Mucosa of stomach (tissue), 1 donor: ENCODE results near the gene RBBP5.

Source experiments
- H3K27me3 ChIP-seq: one replicate; pipeline ENCODE4 v1.7.0; 2013; ENCODE audit warnings: mild to moderate bottlenecking, low read length; ENCODE audit not compliant: control insufficient read depth, insufficient read depth
- H3K36me3 ChIP-seq: one replicate; pipeline ENCODE4 v1.7.0; 2013; ENCODE audit warnings: low read length; ENCODE audit not compliant: control insufficient read depth, insufficient read depth
- H3K4me1 ChIP-seq: one replicate; pipeline ENCODE4 v1.7.0; 2013; ENCODE audit warnings: mild to moderate bottlenecking, low read length; ENCODE audit not compliant: control insufficient read depth, insufficient read depth
- H3K4me3 ChIP-seq: one replicate; pipeline ENCODE4 v1.7.0; 2013; ENCODE audit warnings: low read length
- H3K9ac ChIP-seq: one replicate; pipeline ENCODE4 v1.7.0; 2013; ENCODE audit warnings: mild to moderate bottlenecking, low read length, moderate library complexity
- H3K9me3 ChIP-seq: one replicate; pipeline ENCODE4 v1.7.0; 2013; ENCODE audit warnings: mild to moderate bottlenecking, low read length, moderate library complexity; ENCODE audit not compliant: control insufficient read depth
- donor health status: Pancreatic carcinoma.

The RBBP5 gene

DNA sequence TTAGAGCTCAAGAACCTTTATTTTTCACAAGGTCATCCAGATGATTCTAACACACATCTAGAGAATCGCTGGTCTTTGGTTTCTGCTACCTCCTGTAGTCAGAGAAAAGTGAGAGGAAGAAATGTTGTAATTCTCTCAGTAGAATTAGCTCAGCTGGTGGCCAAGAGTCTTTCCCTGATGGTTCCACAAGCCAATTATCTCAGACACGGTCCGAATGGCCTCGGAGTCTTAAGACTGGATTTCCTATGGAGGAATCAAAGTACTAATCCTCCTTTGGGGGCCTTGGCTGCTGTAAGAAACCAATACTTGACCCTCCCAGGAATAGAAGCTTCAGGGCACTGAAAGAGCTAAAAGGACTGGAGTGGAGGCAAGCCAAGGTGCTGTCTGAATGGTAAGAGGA is 39.3 kb downstream of the RBBP5 start:
- no peaks in the 10 kb centered on the region for H3K4me1 ChIP-seq
- no peaks in the 10 kb centered on the region for H3K36me3 ChIP-seq
- no peak overlapping the region for H3K9ac ChIP-seq
- H3K27me3 ChIP-seq: no peaks in the 10 kb centered on the region
- H3K9me3 ChIP-seq: no peaks in the 10 kb centered on the region
- H3K4me3 ChIP-seq: no peak overlapping the region

DNA sequence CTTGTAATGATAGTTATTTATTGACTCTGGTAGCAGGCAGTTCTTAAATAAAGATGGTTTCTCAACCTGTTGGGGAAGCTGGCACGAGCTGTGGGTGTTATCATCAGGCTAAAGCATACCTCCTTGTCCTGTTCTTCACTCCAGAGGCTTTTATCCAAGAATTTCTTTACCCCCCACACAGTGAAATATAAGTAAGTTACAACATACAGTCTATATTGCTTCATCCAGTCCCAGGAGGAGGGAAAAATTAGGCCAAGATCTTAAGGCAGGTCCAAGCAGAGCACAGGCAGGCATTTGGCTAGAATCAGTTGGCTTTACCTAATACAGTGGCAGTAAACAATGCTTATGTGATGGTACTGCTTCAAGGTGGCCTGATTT is 43.9 kb downstream of the RBBP5 start:
- Histone ChIP-seq H3K4me1 (no peaks in the 10 kb centered on the region), H3K9ac (no peak overlapping the region), H3K9me3 (no peaks in the 10 kb centered on the region), H3K4me3 (no peak overlapping the region), H3K36me3 (no peaks in the 10 kb centered on the region), H3K27me3 (no peaks in the 10 kb centered on the region)

DNA sequence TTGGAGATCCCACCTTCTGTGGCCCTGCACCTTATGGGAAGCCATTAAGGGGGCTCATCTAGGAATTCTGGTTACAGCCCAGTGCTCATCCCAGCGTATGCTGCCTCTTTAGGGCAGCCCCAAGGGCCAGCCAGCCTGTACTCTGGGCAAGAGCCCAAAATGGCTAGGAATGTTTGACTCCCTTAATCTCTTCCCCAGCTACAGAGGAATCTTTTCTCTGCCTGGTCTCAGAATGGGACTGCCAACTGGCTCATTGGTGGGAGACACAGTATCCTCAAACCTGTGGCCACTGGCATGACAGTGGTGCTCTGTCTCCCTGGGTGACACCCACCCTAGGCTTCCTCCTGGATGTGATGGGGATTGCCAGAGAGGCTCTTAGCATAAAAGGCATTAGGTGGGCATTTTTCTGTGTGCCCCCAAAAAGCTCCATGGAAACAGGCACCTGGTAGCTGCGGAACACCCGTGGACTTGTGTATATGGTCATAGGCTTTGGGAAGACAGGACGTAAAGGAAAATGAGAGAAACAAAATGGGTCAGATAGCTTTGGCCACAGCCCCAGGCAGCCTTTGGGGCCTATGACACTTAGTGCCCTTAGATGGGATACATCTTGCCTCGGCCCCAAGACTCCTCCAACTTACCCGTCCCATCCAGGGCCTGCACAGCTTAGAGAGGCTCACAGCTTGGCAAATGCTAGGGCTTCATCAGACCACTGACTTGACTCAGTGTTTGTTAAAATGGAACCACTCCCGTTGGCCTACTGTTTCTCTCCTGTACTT is 44.4 kb downstream of the RBBP5 start:
- no peaks in the 10 kb centered on the region for H3K9me3 ChIP-seq
- H3K4me1 ChIP-seq: no peaks in the 10 kb centered on the region
- no peak overlapping the region for H3K9ac ChIP-seq
- no peaks in the 10 kb centered on the region for H3K27me3 ChIP-seq
- H3K4me3 ChIP-seq: no peak overlapping the region
- H3K36me3 ChIP-seq: no peaks in the 10 kb centered on the region

DNA sequence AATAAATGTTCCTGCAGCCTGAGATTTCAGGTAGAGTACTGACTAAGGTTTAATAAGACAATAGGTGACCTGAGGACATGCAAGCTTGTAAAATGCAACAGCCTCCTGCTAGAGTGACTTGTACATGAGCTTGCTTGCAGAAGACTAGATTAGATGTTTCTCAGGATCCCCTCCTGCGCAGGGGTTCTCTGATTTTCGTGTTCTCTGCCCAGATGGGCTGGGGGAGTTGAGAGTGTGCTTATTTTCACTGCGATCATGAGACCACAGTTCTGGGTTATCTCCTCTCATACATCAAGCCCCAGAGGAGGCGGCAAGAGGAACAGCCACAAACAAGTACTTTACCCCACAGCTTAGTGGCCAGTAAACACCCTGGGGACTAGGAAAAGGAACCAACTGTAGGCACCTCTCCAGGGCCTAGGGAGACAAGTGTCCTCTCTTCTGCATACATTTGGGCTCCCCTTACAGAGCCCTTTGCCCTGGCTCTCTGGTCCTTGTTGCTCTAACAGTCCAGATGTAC is 45.5 kb downstream of the RBBP5 start:
- Histone ChIP-seq H3K4me1 (no peaks in the 10 kb centered on the region), H3K9ac (no peak overlapping the region)

DNA sequence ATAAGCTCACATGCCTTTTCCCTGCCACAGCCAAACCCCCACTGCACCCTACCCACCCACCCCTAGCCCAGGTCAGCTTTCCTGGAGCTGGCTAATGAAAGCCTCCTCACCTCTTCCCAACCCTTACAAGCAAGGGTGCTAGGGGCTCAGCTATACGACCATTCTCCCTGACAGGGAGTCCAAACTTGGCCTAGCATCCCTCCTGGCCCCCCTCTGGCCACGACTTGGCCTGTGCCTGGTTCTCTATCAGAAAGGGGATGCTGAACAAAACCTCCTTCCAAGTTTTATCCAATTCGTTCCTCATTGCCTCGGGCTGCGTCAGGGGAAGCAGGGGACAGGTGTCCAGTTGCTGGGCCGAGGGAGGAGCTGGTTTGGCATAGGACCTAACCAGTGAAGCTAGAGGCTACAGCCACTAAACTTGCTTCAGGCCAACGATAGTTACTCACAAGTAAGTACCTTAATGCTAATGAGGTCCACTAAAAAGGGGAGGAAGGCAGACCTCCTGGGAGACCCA is 46.1 kb downstream of the RBBP5 start:
- no peaks in the 10 kb centered on the region for H3K27me3 ChIP-seq
- no peaks in the 10 kb centered on the region for H3K4me1 ChIP-seq
- no peaks in the 10 kb centered on the region for H3K9me3 ChIP-seq
- no peak overlapping the region for H3K4me3 ChIP-seq
- H3K9ac ChIP-seq: no peak overlapping the region
- no peaks in the 10 kb centered on the region for H3K36me3 ChIP-seq

More for the DNA sequence above, 45.5 kb downstream of the RBBP5 start:
- Histone ChIP-seq H3K4me3 (no peak overlapping the region), H3K27me3 (no peaks in the 10 kb centered on the region), H3K9me3 (no peaks in the 10 kb centered on the region), H3K36me3 (no peaks in the 10 kb centered on the region)

DNA sequence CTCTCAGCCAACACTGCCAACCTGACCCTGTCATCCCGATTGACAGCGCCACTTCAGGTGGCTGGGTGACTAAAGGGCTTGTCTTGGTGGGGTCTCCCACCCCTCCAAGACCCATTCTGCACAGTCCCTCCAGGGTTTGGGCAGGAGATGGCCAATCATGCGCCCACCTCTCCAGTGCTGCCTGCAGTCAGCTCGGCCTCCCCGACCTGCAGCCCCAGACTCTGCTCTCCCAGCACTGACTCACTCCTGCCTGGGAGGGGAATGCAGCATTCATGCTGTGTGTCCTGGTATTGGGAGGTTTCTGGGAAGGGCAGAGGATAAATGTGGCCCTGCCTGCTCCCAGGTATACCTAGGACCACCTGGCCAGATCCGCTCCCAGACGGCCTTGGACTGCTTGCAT is 47.3 kb downstream of the RBBP5 start:
- Histone ChIP-seq H3K4me1 (no peaks in the 10 kb centered on the region), H3K9me3 (no peaks in the 10 kb centered on the region), H3K9ac (no peak overlapping the region), H3K4me3 (no peak overlapping the region), H3K27me3 (no peaks in the 10 kb centered on the region), H3K36me3 (no peaks in the 10 kb centered on the region)

DNA sequence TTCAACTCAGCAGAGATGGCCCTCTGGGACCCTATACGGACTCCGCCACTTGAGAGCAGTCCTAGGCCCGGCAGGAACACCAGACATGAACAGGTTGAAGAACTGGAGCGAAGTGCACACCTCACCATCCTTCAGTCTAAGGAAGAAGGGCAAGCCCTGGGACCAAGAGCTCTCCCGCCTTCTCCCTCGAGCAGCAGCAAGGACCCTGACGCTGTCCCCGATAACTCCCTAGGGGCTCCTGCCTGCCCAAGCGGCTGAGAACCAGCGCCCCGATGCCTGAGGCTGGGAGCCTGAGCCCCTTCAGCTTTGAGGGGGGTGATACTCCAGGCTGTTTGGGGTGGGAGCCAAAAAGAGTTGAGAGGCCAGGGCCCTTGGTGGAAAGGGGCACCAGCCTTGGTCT is 47.7 kb downstream of the RBBP5 start:
- Histone ChIP-seq H3K36me3 (no peaks in the 10 kb centered on the region), H3K9me3 (no peaks in the 10 kb centered on the region)

DNA sequence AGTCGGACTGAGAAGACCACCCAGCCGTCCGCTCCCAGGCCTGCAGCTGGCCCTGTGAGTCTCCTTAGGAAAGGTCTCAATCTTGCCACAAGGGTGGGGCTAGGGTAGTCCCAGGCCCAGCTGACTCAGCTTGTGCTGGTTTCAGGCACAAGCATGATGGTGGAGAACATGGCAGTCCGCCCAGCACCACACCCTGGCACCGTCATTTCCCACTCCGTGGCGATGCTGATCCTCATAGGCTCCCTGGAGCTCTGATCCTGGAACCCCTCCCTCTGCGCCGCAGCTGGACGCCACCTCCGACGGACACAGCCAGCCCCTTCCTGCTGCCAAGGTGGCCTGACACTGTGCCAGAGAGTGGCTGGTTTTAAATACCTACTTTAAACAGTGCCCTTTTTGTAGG is 48.3 kb downstream of the RBBP5 start:
- Histone ChIP-seq H3K9me3 (no peaks in the 10 kb centered on the region), H3K36me3 (no peaks in the 10 kb centered on the region), H3K4me3 (no peak overlapping the region), H3K27me3 (no peaks in the 10 kb centered on the region), H3K4me1 (no peaks in the 10 kb centered on the region), H3K9ac (no peak overlapping the region)

More for the DNA sequence above, 47.7 kb downstream of the RBBP5 start:
- Histone ChIP-seq H3K9ac (no peak overlapping the region), H3K4me1 (no peaks in the 10 kb centered on the region), H3K4me3 (no peak overlapping the region), H3K27me3 (no peaks in the 10 kb centered on the region)

DNA sequence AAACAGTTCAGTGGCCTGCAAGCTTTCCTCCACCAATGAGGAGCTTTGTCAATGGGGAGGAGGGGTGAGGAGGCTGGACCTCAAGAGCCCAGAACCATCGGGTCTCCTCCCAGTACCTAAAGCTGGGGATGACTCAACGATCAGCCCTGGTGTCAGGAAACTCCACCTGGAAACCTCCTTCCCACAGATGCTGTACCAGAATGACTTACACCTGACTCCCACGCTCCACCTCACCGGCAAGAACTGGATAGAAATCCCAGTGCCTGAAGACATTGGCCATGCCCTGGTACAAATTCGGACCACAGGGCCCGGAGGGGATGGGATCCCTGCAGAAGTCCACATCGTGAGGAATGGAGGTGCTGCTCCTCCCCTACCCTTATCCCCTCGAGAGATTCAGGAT is 48.9 kb downstream of the RBBP5 start:
- Histone ChIP-seq H3K9me3 (no peaks in the 10 kb centered on the region), H3K9ac (no peak overlapping the region), H3K4me1 (no peaks in the 10 kb centered on the region), H3K4me3 (no peak overlapping the region), H3K27me3 (no peaks in the 10 kb centered on the region), H3K36me3 (no peaks in the 10 kb centered on the region)

DNA sequence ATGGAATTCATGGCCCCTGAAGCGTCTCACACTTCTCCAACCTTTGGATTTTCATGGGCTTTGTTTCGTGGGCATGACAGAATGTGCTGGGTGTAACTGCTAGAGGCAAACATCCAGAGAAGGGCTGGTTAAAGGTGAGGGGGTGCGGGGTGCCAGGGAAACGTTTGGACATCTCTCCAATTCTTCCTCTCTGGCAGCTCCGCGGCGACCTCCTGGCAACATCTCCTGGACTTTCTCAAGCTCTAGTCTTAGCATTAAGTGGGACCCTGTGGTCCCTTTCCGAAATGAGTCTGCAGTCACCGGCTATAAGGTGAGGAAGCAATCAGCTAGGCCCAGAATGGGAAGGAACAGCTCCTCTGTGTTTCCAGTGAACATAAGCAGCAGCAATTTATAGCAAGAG is 49.5 kb downstream of the RBBP5 start:
- no peak overlapping the region for H3K9ac ChIP-seq
- no peaks in the 10 kb centered on the region for H3K36me3 ChIP-seq

DNA sequence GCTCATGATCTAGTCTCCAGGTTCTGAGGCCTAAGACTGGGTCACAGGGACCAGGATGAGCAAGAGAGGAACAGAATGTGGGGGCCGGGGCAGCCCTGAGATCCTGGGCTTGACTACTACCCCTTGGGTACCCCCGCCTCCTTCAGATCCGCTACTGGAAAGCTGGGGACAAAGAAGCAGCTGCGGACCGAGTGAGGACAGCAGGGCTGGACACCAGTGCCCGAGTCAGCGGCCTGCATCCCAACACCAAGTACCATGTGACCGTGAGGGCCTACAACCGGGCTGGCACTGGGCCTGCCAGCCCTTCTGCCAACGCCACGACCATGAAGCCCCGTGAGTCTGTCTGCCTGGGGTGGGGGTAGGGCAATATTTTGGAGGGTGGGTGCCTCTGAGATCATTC is 50.0 kb downstream of the RBBP5 start:
- no peak overlapping the region for H3K4me3 ChIP-seq
- H3K36me3 ChIP-seq: no peaks in the 10 kb centered on the region
- no peaks in the 10 kb centered on the region for H3K4me1 ChIP-seq
- no peaks in the 10 kb centered on the region for H3K9me3 ChIP-seq
- no peaks in the 10 kb centered on the region for H3K27me3 ChIP-seq
- no peak overlapping the region for H3K9ac ChIP-seq

More for the DNA sequence above, 49.5 kb downstream of the RBBP5 start:
- Histone ChIP-seq H3K9me3 (no peaks in the 10 kb centered on the region), H3K4me3 (no peak overlapping the region), H3K27me3 (no peaks in the 10 kb centered on the region), H3K4me1 (no peaks in the 10 kb centered on the region)

DNA sequence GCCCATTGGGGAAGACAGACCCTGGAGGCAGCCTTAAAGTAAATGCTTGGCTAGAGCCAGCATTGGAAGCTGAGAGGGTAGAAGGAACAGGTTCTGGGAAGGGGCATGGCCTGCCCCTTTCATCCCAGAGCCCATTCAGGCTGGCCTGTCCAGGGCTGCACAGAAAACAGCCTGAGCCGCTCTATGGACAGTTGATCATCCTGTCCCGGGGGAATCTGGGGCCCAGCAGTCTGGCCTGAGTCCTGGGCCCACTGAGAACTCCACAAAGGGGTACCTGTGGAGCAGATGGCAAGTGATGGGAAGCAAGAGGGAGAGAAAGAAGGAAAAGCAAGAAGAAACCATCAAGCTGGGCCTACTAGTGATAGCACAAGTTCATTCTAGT is 50.8 kb downstream of the RBBP5 start:
- Histone ChIP-seq H3K9ac (no peak overlapping the region), H3K9me3 (no peaks in the 10 kb centered on the region), H3K4me1 (no peaks in the 10 kb centered on the region), H3K36me3 (no peaks in the 10 kb centered on the region), H3K27me3 (no peaks in the 10 kb centered on the region), H3K4me3 (no peak overlapping the region)
